ENCODE measurements around the gene TWF1.
"Not testable (repeated sequence)": the region's sequence is repeated elsewhere in the genome, so short reads cannot be mapped to it uniquely, and the experiment has no call there.

Gene TWF1

GRCh38 chr12:43797561-43798217, 8.4 kb downstream of the TWF1 start:
- no peak for DNase-seq

GRCh38 chr12:43795716-43796280, 10.3 kb downstream of the TWF1 start:
- no peak for DNase-seq

- DNase-seq: peak; percentile 28
These were observed 16.2 kb downstream of the TWF1 start for GRCh38 chr12:43789941-43790340.

- no peak for DNase-seq
These were observed 19.0 kb downstream of the TWF1 start for GRCh38 chr12:43786899-43787693.

- peak; percentile 26 for DNase-seq
These were observed 29.6 kb downstream of the TWF1 start for GRCh38 chr12:43776498-43776897.

- no peak for DNase-seq
These were observed 39.8 kb downstream of the TWF1 start for GRCh38 chr12:43766291-43766690.

- DNase-seq: no peak
These were observed 41.6 kb downstream of the TWF1 start for GRCh38 chr12:43764528-43764927.

- DNase-seq: no peak
These were observed 42.3 kb downstream of the TWF1 start for GRCh38 chr12:43763769-43764168.

- no peak for DNase-seq
These were observed 43.5 kb downstream of the TWF1 start for GRCh38 chr12:43762596-43762995.

GRCh38 chr12:43761500-43761899, 44.6 kb downstream of the TWF1 start:
- DNase-seq: no peak

GRCh38 chr12:43760396-43760795, 45.7 kb downstream of the TWF1 start:
- DNase-seq: no peak

GRCh38 chr12:43758728-43759563, 47.2 kb downstream of the TWF1 start, which contains the start of the genes IRAK4 and PUS7L:
Gene IRAK4, plus strand, starts transcription at chr12:43758951. Its CDS starts 9,161 bp downstream, at chr12:43768112.
Gene PUS7L, minus strand, starts transcription at chr12:43758790. Its CDS starts 3,545 bp downstream, at chr12:43755245.
- DNase-seq: peak; percentile 99

- DNase-seq: no peak
These were observed 47.8 kb downstream of the TWF1 start for GRCh38 chr12:43758247-43758727.

- no peak for DNase-seq
These were observed 52.1 kb downstream of the TWF1 start for GRCh38 chr12:43754015-43754414.

GRCh38 chr12:43751360-43751759, 54.8 kb downstream of the TWF1 start:
- not testable (repeated sequence) for DNase-seq

GRCh38 chr12:43750814-43751213, 55.3 kb downstream of the TWF1 start:
- no peak for DNase-seq

GRCh38 chr12:43749016-43749415, 57.1 kb downstream of the TWF1 start:
- DNase-seq: no peak

GRCh38 chr12:43744826-43745225, 61.3 kb downstream of the TWF1 start:
- DNase-seq: no peak
